22Rv1 (cell line): ENCODE measurements around the gene SLC66A2.

ENCODE experiments used
- CTCF ChIP-seq: fragments of 450-650 bp; IDR thresholded peaks from 2 replicates; pipeline ENCODE4 v1.5.1; 2017; ENCODE audit warnings: mild to moderate bottlenecking
- ZFX ChIP-seq: fragments of 450-650 bp; IDR thresholded peaks from 2 replicates; pipeline ENCODE4 v1.6.1; 2017; ENCODE audit warnings: antibody characterized with exemption, borderline replicate concordance

GRCh38 chr18:79962311-79962710 lies 10.9 kb upstream of the SLC66A2 start:
- TF ChIP-seq CTCF (no peak), ZFX (no peak)
